ENCODE data around the gene MFSD11. TPM values are rescaled to one million over a fixed set of nuclear protein-coding genes. Genes with fewer than 3 reads are reported as not detected.
"Not testable (repeated sequence)": the region's sequence is repeated elsewhere in the genome, so short reads cannot be mapped to it uniquely, and the experiment has no call there.

Gene MFSD11
- total RNA-seq, 1 donor from 2014 or later: 39.7 TPM

GRCh38 chr17:76723812-76724211, 14.1 kb upstream of the MFSD11 start:
- H3K27ac Mint-ChIP-seq: no peak overlapping the region

GRCh38 chr17:76725580-76726230, 12.2 kb upstream of the MFSD11 start:
- peak overlapping the region; percentile 98 for H3K4me3 Mint-ChIP-seq
- no peak for DNase-seq (ENCODE audit: low spot score in 2 of 2, unreplicated experiment in 2 of 2)
- no peaks in the 10 kb centered on the region for H3K27me3 Mint-ChIP-seq (ENCODE audit: low read depth)
- no peaks in the 10 kb centered on the region for H3K9me3 Mint-ChIP-seq
- peaks cover 22% of the 10 kb centered on the region for H3K4me1 Mint-ChIP-seq
- peak overlapping the region; percentile 96 for H3K27ac Mint-ChIP-seq
- peaks cover 23% of the 10 kb centered on the region for H3K36me3 Mint-ChIP-seq
- TF ChIP-seq CTCF (IDR thresholded peaks at IDR 0.05; ENCODE audit: unreplicated experiment): no peak

More at GRCh38 chr17:76723812-76724211, 14.1 kb upstream of the MFSD11 start:
- Mint-ChIP-seq H3K4me3 (no peak overlapping the region), H3K4me1 (peaks cover 17% of the 10 kb centered on the region), H3K27me3 (ENCODE audit: low read depth) (no peaks in the 10 kb centered on the region), H3K36me3 (peaks cover 27% of the 10 kb centered on the region), H3K9me3 (no peaks in the 10 kb centered on the region)
- no peak for TF ChIP-seq CTCF (IDR thresholded peaks at IDR 0.05; ENCODE audit: unreplicated experiment)
- DNase-seq (ENCODE audit: low spot score in 2 of 2, unreplicated experiment in 2 of 2): no peak

- no peaks in the 10 kb centered on the region for H3K27me3 Mint-ChIP-seq (ENCODE audit: low read depth)
- H3K9me3 Mint-ChIP-seq: no peaks in the 10 kb centered on the region
- DNase-seq (ENCODE audit: low spot score in 2 of 2, unreplicated experiment in 2 of 2): peak; percentile 83 to 90
- peak within 1 kb of the TSS; percentile 99 for H3K27ac Mint-ChIP-seq
- H3K4me3 Mint-ChIP-seq: peak within 1 kb of the TSS; percentile 98
- peaks cover 21% of the 10 kb centered on the region for H3K36me3 Mint-ChIP-seq
- H3K4me1 Mint-ChIP-seq: peaks cover 22% of the 10 kb centered on the region
- no peak for TF ChIP-seq CTCF (IDR thresholded peaks at IDR 0.05; ENCODE audit: unreplicated experiment)
Measured at GRCh38 chr17:76726231-76726775, 11.6 kb upstream of the MFSD11 start, which contains the start of gene JMJD6. TSS of gene JMJD6 (minus strand) at chr17:76726606. CDS start at chr17:76726475, 131 bp downstream.

- H3K4me1 Mint-ChIP-seq: peaks cover 22% of the 10 kb centered on the region
- peaks cover 15% of the 10 kb centered on the region for H3K36me3 Mint-ChIP-seq
- H3K27ac Mint-ChIP-seq: peak within 1 kb of the TSS; percentile 99
- TF ChIP-seq CTCF (IDR thresholded peaks at IDR 0.05; ENCODE audit: unreplicated experiment): peak; percentile 67
- peak within 1 kb of the TSS; percentile 98 for H3K4me3 Mint-ChIP-seq
- H3K9me3 Mint-ChIP-seq: no peaks in the 10 kb centered on the region
- no peaks in the 10 kb centered on the region for H3K27me3 Mint-ChIP-seq (ENCODE audit: low read depth)
- DNase-seq (ENCODE audit: low spot score in 2 of 2, unreplicated experiment in 2 of 2): peak; percentile 67 to 78
Measured at GRCh38 chr17:76726776-76727718, 10.9 kb upstream of the MFSD11 start, which contains the start of gene METTL23. TSS of gene METTL23 (plus strand) at chr17:76726839. CDS start at chr17:76729711, 2,872 bp downstream.

- Mint-ChIP-seq H3K4me3 (peak overlapping the region; percentile 98), H3K4me1 (peaks cover 22% of the 10 kb centered on the region), H3K27me3 (ENCODE audit: low read depth) (no peaks in the 10 kb centered on the region), H3K27ac (peak overlapping the region; percentile 81), H3K9me3 (no peaks in the 10 kb centered on the region), H3K36me3 (peaks cover 17% of the 10 kb centered on the region)
- TF ChIP-seq CTCF (IDR thresholded peaks at IDR 0.05; ENCODE audit: unreplicated experiment): no peak
- no peak for DNase-seq (ENCODE audit: low spot score in 2 of 2, unreplicated experiment in 2 of 2)
Measured at GRCh38 chr17:76727745-76728456, 10.0 kb upstream of the MFSD11 start.

- Mint-ChIP-seq H3K36me3 (peaks cover 37% of the 10 kb centered on the region), H3K27ac (peak overlapping the region; percentile 30)
Measured at GRCh38 chr17:76731800-76732733, 5.9 kb upstream of the MFSD11 start.

More at GRCh38 chr17:76731800-76732733, 5.9 kb upstream of the MFSD11 start:
- H3K4me3 Mint-ChIP-seq; H3K27me3 Mint-ChIP-seq (ENCODE audit: low read depth); H3K9me3 Mint-ChIP-seq; DNase-seq (ENCODE audit: low spot score in 2 of 2, unreplicated experiment in 2 of 2): not testable (repeated sequence)
- H3K4me1 Mint-ChIP-seq: peaks cover 41% of the 10 kb centered on the region

Measured in mesothelial cell of epicardium (in vitro differentiated cells).